Inflammatory macrophage (primary cell): ENCODE results near the gene WDR82.

Experiments
- DNase-seq, 2 donors: peaks; one replicate each; pipeline ENCODE4 v3.0.0-alpha.2; 2020 to 2022

WDR82 gene

DNA sequence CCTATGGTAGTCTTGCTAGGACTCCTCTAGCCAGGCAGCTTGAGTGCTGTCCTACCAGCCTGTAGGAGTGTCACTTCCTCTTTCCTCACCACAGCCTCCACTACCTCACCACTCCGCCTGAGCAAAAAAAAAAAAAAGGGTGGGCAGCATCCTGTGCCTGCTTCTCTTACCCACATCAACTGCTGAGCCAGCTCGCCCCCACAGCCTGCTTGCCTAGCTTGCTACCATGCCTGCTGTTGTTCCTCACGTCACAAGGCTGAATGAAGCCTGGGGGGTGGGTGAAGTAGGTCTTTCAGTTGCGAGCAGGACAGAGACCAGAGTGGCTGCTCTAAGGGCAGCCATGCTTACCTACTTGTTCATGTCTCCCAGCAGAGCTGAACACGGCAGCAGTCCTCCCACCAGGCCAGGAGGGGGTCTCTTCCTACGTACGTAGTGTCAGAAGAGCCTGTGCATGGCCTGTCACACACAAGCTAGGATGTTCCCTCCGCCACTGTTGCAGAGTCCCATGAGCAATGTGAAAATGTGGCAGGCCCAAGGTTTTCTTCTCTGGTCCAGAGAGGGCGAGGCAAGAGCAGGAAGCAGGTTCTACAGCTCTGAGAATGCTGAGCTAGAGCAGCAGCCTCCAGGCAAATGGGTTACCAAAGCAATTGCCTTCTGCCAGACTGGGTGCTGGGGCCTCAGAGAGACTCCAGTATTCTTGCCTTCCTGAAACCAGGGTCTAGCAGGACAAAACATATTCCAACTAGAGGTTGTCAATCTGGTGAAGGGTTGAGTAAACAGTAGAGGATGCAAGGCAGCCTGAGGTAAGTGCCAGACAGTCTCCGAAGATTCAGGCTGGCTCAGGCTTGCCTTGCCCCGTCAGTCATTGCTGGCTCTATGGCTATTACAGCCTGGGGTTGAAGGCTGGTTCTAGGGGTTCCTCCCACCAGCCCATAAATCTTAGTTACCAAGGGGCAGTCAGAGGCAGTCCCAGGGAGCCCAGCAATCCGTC lies 24.8 kb downstream of the WDR82 start:
- DNase-seq = peak; percentile 98 to 99

DNA sequence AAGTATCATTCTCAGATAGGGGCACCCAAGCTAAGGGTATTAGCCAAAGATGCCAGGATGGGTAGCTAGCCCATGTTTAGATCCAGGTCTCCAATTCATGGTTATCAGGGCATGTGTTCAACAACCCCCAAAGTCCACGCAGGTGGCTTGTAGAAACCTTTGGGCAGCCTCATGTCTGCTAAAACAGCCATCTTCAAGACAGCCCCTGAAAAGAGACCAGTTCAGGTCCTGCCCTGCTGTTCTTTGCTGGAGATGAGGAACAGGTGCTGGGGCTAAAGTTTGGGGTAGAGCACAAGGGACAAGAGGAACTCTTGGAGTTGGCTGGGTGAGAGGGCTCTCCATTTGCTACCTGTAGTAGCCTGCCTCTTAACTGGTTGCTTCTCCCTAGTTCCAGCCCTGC lies 28.3 kb downstream of the WDR82 start:
- DNase-seq = no peak

DNA sequence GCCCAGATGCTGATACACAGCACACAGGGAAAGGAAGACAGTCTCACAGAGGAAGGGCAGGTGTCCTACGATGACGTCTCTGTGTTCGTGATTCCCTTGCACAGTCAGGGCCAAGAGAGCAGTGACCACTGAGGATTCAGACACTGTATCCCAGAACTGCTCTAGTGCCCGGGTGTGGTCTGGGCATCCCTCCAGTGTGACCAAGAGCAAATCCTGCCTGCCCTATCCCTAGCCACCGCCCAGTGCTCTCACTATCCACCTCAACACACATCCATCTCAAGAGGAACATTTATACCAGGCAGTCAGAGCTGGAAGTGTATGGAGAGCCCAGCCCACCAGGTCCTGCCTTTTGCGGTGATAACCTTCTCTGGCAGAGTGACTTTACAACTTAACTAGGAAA lies 28.8 kb downstream of the WDR82 start:
- no peak for DNase-seq

DNA sequence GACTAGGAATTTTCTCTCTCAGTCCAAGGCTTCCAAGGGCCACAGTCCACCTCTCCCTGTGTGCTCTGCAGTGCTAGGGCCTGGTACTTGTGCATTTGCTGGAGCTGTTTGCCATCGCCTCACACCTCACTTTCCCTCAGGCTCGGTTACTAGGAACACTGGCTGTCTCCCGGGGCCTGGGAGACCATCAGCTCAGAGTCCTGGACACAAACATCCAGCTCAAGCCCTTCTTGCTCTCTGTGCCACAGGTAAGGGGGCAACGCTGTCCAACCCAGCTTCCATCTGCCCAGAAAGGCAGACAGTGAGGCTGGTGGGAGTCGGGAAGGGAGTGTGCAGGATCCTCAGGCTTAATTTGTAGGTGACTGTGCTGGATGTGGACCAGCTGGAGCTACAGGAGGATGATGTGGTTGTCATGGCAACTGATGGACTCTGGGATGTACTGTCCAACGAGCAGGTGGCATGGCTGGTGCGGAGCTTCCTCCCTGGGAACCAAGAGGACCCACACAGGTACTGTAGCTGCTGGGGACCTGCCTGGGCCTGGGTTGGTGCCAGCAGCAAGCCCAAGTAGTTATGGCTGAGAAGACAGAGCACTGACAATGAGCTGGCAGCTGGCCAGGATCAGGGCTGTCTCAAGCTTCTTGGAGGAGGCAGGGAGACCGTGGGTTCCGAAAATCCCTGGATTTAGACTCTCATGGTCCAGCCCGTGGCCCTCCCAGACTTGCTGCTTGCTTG lies 29.5 kb downstream of the WDR82 start:
- no peak for DNase-seq

DNA sequence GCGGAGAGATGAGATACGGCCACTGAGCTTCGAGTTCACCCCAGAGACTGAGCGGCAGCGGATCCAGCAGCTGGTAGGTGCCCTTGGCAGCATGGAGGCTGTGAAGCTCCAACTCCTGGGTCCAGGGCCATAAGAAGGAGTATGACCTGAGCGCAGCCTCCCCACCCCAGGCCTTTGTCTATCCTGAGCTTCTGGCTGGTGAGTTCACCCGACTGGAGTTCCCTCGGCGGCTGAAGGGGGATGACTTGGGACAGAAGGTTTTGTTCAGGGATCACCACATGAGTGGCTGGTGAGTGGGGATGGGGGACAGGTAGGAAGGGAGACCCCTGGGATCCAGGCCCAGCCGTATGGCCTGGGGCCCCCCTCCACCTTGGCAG lies 30.3 kb downstream of the WDR82 start:
- DNase-seq = no peak

DNA sequence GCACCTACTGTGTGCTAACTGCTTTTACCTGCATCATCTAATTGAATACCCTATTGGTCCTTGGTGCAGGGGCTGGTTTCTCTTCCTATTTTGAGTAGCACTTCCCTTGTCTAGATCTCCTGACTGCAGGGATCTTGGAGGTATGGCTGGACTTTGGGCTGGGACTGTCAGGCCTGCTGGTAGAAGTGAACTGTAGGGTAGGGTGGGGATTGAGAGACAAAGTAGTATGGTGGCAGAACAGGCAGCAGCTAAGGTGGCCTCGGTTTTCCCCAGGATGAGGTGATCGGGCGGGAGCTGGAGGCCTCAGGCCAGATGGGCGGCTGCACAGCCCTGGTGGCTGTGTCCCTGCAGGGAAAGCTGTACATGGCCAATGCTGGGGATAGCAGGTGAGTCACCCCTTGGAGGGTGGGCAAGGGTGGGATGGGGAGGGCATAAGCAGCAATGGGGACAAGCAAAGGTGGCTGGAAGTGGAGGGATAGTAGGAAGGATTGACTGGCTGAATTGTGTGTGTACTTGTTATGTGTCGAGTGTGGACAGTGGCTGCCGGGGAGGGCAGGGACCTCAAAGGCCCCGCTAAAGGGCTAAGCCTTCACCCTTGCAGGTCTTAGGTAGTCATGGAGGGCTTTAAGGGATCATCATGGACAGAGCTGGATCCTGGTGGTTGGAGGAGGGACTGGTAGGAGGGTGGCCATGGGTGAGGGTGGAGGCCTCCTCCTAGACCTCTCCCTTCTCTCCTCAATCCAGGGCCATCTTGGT lies 30.9 kb downstream of the WDR82 start:
- DNase-seq = no peak

DNA sequence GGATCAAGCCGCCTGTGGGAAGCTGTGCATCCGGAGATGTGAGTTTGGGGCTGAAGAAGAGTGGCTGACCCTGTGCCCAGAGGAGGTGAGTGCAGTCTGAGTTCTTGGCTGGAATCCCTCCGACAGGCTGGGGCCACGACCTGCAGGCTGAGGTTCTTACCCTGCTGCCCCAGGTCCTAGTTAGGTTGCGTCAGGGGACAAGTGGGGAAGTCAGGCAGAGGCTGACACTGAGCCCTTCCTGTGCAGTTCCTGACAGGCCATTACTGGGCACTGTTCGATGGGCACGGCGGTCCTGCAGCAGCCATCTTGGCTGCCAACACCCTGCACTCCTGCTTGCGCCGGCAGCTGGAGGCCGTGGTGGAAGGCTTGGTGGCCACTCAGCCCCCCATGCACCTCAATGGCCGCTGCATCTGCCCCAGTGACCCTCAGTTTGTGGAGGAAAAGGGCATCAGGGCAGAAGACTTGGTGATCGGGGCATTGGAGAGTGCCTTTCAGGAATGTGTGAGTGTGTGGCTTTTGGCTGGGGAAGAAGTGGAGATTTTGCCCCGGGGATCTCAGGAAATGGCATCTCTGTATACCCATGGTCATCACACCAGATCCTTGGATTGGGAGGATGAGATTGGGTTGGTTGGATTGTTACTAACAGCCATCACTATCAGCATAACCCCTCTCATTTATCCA lies 31.6 kb downstream of the WDR82 start:
- peak; percentile 72 to 82 for DNase-seq

DNA sequence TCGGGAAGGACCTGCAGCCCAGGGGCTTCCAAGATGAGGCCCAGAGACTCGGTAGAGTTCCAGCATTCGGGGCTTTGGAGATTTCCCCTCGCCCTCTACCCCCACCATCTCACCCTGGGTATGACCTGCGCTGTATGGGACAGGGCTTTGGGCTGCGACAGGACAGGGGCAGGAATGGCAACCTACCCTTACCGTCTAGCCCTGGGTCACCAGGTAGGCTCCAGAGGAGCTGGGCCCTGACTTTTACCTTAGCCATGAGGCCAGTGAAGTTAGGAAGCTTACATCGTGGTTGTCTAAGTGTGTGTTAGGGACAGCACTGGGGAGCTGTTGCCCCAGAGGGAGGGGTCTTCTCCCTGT lies 32.2 kb downstream of the WDR82 start:
- no peak for DNase-seq

DNA sequence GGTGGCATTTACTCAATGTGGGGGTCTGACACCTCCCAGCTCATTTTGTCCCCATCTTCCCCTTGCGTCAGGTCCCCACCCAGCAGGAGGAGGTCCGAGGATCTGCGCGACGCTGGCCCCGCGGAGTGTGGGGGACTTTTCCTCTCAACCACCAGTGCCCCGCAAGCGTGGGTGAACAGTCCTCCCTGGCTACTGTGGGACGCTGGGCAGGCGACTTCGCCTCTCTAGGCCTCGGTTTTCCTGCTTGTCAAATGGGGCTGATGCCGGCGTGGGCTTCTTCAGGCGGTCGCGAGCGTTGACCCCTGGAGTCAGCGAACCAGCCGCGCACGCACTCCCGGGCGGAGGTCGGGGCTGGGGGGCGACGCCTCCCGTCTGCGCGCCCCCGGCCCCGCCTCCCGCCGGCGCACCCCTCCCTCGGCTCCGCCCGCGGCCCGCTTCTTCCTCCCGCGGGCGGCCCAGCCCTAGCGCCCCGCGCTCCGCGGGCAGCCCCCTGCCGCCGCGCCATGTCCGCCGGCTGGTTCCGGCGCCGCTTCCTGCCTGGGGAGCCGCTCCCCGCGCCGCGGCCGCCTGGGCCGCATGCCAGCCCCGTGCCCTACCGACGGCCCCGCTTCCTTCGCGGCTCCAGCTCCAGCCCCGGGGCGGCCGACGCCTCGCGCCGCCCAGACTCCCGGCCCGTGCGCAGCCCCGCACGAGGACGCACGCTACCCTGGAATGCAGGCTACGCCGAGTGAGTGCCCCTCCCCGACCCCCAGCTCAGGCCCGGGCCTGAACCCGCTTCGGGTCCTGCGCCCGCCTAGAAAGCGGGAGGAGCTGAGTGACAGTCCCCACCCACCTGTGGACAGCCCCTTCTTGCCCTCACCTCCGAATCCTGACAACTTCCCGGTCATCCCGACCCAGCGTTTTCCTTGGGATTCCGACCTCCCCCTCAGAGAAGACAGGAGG lies 32.9 kb downstream of the WDR82 start, which contains the start of gene PPM1M:
TSS of gene PPM1M (plus strand) at position 438 of the 942 bp plus-strand sequence. CDS start at position 504, 66 bp downstream.
- DNase-seq = peak; percentile 67 to 88

DNA sequence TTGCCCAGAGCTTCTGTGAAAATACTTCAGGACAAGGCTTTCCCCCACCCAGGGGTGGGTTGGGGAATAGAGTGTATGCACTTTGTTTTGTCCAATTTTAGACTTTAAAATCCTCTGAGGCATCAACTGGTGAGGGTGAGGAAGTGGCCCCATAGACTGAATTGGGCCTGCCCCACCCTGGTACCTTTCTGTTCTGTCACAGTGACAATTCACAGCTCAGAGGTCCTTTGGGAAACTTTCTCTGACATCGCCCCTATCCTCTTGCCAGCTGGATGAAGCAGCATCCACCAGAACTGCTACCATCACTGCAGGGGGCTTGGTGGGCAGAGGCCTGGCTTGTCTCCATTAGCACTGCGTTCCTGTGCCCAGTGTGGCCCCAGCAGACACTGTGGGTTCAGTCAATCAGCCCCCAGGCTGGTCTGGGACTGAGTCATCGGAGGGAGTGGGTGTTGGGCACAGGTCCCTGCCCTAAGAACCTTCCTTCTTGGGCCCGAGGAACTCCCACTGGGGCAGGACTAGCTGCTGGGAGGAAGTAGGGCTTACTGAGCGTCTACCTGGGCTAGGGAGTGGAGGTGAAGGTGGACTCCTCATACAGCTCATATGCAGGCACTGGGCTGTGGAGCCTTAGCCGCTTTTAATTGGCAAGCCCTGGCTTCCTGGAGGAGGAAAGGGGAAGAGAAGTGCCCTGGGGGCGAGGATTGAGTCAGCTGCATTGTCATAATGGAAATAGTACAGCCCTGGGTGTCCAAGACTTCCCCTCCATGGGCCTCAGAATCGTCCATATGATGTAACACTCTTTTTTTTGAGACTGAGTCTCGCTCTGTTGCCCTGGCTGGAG lies 34.4 kb downstream of the WDR82 start:
- peak; percentile 95 to 96 for DNase-seq

DNA sequence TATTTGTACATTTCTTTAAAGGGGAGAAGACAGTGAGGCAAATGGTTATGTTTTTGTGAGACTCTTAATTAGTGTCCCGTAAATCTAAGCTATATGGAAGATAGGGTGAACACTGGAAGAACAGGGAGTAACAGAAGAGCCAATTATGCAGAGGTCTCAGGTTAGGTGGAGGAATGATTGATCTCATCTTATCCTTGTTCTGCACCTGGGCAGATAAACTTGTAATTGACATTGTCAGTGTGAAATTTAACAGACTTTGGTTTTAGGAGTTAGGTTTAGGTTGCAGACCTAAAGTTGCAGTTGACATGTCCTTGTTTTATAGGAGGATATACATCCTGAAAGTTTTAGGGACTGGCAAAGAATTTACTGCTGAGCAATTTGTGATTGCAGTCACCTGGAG lies 36.4 kb downstream of the WDR82 start:
- no peak for DNase-seq

DNA sequence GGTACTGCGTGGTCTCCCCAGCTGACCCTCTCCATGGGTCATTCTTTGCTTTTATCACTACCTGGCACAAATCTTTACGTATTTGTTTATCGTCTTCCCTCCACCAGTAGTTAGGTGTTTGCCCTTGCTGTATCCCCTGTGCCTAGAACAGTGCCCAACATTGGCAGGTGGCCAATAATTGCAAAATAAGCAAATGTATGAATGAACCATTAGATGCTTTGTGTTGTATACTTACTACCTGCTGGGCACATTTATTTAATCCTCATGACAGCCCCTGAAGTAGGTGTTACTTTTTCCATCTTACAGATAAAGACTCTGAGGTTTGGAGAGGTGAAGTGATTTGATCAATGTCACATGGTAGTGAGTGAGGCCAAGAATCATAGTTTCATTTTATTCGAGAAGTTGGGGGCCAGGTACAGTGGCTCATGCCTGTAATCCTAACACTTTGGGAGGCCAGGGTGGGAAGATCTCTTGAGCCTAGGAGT lies 37.5 kb downstream of the WDR82 start:
- DNase-seq = no peak

DNA sequence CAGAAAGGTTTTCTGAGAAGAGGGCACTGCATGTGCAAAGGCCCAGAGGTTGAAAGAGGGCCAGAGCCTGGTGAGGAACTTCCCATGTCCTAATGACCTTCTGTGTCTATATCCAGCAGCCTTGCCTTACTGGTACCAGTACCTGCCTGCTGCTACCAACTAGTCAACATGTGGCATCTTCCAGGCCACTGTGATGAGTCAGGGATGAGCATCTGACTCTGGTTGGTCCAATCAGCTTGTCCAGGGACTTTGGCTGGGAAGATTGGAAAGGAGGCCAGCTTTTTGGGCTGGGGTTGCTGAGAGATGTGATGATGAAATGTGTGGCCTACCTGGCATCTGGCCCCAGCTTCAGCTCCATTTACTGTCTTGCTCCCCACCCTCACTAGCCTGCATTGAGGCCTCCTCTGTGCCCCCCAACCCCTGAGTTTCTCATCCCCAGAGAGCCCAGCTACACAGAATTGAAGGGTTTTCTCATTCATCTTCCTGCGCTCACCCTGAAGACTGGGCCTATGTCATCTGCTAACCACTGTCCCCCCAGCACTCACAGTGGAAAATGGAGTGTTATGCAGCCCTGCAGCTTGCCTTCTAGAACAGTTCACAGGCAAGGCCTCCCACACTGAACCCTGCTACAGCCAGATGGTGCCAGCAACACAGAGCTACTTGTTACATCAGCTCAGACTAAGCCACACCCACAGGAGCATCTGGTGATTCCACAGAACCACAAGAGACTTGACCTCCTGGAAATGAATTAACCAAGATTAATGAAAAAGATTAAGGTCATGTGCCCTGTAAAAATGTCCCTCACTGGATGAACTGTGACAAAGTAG lies 38.2 kb downstream of the WDR82 start:
- DNase-seq = peak; percentile 90 to 96

DNA sequence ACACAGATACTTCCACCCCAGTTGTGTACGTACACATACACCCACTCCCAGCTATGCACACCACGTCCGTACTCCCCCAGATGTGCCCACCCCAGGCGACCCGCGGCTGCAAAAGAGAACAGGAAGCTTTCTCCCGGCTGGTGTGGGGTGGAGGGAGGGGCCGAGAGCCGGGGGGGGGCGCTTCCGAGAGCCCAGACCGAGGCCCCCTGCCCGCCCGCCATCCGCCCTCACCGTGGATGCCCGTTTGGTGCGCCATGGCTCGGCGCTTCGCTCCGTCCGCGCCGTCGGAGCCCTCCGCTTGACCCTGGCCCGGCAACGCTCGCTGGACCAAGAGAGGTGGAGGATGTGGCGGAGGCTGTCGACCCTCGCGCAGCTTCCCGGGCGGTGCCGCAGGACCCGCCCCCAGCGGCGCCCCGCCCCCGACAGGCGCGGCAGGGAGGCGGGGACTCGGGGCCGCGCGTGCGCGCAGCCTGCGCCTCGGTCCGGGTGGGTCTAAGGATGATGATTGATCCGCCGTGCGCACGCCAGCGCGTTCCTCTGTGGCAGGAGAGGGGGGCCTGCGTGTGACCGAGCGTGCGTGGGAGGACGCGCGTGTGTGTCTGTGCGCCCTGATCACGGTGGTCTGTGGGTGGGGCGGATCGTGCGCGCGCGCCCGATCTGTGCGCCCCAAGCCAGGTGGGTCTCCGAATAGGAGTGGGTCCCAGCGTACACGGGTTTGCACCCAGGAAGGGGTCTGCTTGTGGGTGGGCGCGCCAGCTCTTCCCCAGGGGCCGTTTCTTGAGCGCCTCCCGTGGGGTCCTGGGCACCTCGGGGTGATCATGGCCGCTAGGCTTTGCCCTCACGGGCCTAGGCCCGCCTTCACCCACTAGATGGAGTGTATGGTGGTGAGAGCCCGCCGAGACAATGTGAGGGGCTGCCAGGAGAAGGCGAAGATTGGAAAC lies 39.4 kb downstream of the WDR82 start, which contains the start of gene TWF2:
TSS of gene TWF2 (minus strand) at position 398 of the 941 bp plus-strand sequence. CDS start at position 256, 142 bp downstream.
- peak; percentile 88 to 94 for DNase-seq

DNA sequence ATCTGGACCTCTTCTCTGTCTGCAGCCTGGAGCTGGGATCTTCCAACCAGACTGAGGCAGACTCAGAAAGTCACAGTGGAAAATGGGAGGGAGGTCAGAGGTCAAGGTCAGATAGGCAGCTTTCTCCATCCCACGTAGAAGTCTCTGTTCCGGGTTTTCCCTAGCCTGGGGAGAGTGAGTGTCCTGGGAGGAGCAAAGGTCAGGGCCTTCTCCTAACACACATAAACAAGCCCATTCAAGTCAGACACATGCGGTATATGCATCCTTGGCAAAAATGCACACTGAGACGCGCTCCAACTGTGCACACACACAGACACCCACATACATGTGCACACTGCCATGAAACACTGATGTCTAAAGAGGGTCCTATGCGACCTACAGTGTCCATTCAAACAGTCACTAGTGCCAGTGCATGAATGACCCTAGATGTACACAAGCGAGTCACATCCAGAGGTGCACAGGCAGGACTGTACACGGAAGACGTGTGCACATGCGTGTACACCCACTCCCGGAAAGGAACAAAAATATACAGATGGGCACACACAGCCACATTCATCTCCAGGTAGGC lies 40.2 kb downstream of the WDR82 start:
- peak; percentile 76 to 89 for DNase-seq

DNA sequence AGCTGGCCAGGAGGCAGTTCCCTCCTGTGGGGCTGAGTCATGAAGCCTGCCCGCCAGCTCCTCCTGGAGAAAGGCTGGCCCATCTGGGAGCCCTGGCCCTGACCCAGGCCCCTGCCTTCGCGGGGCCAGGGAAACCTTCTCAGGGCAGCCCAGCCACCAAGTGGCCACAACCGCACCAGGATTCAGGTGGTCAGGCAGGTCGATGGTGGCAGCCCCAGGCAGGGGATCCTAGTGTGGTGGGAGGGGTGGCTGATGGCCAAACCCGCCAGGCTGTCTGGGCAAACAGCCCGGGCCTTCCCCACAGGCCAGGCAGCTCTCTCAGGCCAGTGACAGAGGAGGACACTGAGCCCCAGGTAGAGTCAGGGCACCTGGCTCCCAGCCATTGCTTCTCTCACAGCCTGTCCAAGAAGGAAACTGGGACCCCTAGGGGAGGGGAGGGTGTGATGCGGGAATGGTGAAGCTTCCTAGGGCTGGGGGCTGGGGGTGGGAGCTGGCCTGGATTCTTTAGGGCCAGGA lies 40.7 kb downstream of the WDR82 start:
- peak; percentile 82 to 88 for DNase-seq

DNA sequence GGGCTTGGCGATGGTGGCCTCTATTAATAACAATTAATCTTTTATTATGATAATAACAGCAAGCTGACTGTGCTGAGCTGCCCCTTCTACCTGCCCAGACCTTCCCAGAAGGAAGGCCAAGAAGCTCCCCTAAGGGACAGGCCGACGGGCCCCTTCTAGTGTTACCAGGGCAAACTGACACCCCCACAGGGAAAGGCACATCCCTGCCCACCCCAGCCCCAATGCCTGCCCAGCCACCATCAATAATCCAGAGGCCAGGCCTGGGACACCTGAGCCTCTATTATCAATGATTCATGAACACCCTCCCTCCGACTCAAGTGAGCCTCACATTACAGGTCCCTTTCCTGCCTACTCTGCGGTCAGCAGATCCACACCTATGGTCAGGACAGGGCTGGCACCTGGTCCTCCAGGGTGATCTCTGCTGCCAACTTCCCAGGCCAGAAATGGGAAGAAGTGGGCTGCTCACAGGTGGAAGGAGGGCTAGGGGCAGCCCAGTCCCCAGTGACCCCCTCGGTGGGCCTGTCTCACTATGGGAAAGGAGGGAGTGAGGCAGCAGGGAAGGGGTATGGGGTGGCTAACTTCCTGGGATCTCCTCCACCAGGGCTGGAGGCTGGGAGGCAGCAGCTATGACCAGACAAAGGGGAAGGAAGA lies 41.3 kb downstream of the WDR82 start:
- DNase-seq = no peak
